Fibroblast of skin of scalp (primary cell): ENCODE measurements around the gene H3-3A.
"Not testable (repeated sequence)": the region's sequence is repeated elsewhere in the genome, so short reads cannot be mapped to it uniquely, and the experiment has no call there.

Experiments used
- DNase-seq: peaks from one replicate; pipeline ENCODE4 v3.0.0-alpha.2; 2013

H3-3A gene

DNA sequence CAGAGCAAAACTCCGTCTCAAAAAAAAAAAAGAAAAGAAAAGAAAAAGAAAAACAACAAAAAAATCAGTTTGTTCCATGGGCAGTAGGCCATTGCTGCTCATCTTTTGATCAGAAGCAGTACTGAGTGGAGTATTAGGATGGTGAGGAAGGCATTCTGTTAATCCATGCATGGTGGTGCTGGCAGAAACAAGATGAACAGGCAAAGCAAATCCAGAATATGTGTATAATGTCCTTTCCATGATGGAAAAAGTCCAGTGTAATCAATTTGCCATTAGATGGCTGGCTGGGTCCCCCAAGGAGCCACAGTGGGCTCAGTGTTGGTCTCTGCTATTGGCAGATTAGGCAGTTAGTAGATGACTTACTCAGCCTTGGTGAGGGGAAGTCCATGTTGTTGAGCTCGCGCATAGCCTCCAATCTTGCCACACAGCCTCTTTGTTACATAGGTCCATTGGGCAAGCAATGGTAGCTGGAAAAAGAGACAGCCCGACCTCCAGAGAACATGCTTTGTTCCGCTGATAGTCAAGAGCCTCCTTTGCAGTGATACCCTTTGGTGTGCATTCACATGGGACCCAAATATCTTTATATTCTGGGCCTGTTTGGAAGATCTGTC is 23.3 kb downstream of the H3-3A start:
- DNase-seq = no peak

DNA sequence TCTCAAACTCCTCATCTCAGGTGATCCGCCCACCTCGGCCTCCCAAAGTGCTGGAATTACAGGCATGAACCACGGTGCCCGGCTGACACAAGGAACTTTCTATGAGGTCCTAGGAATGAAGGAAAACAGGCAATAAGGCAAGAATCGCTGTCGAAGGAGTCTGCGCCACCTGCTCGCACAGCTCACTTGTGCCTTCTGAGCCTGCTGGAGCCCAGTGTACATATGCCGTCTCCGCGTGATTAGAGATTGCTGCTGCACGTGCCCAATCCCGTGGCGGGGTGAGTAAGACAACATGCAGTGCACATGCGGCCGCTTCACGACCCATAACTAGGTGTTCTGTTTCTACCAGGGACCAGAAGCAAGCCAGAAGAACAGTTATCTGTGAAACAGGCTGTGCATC is 24.3 kb downstream of the H3-3A start:
- no peak for DNase-seq

DNA sequence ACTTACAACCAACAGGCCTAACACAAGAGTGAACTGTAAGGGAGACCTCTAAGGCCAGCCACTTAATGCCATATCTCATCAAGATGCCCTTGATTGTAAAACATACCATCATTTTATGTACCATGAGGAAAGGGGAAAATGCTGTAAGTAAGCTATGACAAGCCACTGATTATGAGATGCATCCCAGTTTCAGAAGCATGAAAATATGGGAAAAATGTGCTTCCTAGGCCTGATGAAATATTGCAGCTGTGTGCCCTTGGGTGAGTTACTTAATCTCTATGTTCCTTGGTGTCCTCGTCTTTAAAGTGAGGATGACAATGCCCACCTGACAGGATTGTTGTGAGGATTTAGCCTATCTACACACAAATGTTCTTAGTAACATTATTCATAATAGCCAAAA is 28.9 kb downstream of the H3-3A start:
- DNase-seq = no peak

DNA sequence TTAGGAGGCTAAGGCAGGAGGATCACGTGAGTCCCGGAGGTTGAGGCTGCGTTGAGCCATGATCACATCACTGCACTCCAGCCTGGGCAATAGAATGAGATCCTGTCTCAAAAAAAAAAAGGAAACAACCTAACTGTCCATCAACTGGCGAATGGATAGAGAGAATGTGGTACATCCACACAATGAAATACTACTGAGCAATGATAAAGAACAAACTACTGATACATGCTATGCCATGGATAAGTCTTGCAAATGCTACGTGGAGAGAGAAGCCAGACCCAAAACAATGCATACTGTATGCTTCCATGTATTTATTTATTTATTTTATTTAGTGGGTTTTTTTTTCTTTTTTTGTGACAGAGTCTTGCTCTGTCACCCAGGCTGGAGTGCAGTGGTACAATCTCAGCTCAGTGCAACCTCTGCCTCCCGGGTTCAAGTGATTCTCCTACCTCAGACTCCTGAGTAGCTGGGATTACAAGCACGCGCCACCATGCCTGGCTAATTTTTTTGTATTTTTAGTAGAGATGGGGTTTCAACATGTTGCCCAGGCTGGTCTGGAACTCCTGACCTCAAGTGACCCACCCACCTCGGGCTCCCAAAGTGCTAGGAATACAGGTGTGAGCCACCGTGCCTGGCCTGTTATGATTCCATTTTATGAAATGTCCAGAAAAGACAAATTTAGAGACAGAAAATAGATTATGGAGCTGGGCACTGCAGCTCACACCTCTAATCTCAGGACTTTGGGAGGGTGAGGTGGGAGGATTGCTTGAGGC is 29.7 kb downstream of the H3-3A start:
- DNase-seq = not testable (repeated sequence)

DNA sequence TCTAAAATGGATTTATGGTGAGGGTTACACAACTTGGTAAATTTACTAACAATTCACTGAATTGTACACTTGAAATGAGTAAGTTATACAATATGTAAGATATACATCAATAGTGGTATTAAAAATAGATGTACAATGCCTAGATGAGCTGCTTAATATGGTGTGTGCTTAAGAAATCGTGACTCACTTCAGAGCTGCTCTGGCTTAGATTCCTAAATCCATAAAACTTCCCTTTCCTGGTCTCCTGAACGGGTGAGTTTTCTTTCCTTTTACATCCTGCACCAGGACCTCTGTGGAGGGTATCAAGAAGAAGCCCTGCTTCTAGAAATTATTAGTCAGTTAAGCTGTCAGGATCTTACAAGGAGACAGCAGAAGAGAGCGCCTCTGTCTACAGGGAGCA is 30.4 kb downstream of the H3-3A start:
- no peak for DNase-seq

DNA sequence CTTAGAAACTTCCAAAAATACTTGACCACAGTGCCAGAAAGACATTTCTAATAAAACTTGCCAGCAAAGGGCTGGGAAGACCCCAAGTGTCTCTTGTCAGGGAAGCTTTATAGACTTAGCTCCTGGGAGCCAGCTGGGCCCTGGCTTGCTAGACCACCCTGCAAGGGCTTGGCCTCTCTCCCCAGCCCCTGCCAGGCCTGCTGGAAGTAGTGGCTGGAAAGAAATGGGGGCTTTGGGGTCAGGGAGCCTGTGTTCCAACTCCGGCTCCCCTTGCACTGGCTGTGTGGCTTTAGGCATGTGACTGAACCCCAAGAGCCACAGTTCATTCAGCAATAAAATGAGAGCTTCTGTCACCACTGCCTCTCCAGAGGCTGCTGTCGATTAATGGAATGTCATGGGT is 31.1 kb downstream of the H3-3A start:
- no peak for DNase-seq

DNA sequence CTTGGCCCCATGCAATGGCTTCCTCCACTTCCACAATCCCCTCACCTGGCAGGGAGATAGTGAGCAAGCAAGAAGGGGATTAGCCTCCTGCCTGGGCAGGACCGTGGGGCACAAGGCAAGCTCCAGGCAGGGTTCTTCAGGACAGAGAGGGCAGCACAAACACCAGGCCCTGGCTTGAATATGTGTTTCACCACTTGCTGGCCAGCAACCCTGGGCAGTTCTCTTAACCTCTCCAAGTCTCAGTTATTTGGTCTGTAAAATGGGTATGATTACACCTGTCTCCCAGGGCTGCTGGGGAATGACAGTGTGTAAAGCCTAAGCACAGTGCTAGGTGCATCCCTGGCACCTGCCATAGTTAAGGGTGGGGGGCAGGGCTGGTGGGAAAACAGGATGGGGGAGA is 31.9 kb downstream of the H3-3A start:
- DNase-seq = no peak

DNA sequence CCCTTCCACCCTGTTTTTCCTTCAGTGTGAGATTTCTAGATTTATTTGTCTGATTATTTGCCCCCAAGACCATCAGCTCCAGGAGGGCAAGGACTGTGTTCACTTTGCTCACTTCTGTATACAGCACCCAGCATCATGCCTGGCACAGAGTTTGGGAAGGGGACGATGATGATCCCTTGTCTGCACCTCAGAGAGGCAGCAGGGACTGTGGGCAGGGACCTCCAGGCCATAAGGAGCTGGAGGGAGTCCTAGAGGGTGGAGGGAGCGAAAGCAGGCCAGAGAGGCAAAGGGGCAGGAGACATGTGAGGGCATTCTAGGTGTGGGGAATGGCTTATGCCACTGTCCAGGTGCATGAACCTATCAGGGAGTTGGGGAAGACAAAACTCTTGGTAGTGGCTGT is 32.8 kb downstream of the H3-3A start:
- no peak for DNase-seq

DNA sequence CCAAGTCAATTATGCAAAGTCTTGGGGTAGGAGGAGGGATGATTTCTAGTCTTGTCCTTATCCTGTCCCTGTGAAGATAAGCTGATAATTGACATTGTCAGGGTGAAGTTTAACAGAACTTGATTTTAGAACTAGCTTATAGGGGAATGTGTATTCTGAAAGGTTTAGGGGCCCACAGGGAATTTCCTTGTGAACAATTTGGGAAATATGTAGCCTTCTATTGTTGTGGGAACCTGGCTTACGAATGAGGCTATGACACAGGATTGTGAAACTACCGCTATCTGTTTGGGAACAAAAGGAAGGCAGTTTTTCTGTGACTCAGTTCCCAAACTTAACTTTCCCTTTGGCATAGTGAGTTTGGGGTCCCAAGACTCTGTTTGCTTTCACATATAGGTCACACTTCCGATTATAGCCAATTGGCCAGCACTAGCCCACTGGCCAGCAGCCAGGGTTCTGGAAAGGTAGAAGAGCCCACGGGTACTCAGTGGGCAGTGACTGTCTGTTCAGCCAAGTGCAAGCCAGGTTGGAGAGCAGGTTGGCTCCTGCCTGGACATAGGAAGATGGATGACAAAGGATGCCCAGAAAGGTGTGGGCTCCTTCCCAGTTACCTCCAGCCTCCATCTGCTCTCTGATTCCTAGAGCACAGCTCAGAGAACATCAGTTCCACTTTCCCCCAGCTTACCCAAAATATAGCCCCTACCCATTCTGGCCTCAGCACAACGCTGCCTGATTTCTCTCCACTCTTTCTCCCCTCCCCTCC is 35.5 kb downstream of the H3-3A start:
- peak; percentile 58 for DNase-seq

DNA sequence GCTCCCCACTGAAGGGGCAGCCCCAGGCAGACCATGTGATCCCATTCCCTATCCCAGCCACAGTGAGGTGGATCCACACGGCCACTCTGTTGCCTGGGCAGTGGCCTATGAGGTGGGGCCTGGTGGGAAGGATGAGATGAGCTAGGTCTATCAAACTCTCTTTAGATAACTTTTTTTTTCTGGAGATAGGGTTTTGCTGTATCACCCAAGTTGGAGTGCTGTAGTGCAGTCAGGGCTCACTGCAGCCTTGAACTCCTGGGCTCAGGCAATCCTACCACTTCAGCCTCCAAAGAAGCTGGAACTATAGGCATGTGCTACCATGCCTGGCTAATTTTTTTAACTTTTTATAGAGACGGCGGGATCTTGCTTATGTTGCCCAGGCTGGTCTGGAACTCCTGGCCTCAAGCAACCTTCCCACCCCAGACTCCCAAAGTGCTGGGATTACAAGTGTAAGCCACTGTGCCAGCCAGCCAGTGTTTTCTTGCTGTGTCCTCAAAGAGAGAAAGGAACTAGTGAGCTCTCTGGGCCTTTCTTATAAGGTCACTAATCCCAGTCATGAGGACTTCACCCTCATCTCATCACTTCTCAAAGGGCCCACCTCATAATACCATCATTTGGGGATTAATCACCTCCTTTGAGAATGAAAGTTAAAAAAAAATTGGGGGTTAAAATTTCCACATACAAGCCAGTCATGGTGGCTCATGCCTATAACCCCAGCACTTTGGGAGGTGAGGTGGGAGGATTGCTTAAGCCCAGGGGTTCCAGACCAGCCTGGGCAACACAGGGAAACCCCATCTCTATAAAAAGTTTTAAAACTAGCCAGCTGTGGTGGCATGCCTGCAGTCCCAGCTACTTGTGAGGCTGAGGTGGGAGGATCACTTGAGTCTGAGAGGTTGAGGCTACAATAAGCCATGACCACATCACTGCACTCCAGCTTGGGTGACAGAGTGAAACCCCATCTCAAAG is 36.6 kb downstream of the H3-3A start:
- DNase-seq = no peak

DNA sequence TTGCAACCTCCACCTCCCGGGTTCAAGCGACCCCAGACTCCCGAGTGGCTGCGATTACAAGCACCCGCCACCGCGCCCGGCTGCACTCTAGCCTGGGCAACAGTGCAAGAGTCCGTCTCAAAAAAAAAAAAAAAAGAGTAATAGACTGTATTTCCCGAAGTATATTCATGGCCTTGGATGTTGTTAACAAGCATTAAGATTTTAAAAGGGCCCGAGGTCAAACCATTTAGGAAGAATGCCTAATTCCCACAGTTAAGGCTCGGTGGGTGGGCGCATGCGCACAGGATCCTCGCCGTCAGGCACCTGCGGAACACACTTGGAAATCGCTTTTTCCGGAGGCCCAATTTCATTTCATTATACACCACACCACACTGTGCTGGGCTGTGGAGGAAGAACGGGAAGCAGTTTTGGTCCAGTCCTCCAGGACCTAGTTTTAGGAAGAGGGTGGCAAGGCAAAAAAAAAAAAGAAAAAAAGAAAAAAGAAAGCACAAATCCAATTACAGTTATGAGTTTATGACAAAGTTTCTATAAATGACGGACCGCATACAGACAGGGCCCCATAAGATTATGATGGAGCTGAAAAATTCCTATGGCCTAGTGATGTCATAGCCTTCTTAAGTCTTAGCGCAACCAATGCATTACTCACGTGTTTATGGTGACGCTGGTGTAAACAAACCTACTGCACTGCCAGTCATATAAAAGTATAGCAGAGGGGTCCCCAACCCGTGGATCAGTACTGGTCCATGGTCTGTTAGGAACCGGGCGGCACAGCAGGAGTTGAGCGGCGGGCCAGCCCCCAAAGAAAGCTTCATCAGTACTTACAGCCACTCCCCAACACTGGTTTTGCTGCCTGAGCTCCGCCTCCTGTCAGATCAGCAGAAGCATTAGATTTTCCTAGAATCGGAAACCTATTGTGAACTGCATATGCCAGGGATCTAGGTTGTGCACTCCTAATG is 38.2 kb downstream of the H3-3A start:
- peak; percentile 27 for DNase-seq

DNA sequence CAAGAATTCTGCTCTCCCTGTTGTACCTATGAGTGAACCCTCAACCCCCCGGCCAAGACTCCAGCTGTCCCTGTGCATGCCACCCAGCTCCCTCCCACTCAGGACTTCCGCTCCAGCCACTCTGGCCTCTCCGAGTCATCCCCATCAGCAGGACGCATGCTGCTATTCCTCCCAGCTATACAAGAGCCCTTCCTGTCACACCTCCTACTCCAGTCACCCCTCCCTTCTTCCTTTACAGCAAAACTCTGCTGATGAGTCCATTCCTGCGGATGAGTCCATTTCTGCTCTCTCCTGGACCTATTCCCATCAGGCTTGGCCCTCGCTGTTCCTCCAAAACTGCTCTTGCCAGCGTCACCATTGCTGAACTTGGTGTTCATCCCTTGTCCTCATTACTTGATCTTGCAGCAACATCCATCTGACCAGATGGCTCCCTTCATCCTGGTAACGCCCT is 42.2 kb downstream of the H3-3A start:
- no peak for DNase-seq

DNA sequence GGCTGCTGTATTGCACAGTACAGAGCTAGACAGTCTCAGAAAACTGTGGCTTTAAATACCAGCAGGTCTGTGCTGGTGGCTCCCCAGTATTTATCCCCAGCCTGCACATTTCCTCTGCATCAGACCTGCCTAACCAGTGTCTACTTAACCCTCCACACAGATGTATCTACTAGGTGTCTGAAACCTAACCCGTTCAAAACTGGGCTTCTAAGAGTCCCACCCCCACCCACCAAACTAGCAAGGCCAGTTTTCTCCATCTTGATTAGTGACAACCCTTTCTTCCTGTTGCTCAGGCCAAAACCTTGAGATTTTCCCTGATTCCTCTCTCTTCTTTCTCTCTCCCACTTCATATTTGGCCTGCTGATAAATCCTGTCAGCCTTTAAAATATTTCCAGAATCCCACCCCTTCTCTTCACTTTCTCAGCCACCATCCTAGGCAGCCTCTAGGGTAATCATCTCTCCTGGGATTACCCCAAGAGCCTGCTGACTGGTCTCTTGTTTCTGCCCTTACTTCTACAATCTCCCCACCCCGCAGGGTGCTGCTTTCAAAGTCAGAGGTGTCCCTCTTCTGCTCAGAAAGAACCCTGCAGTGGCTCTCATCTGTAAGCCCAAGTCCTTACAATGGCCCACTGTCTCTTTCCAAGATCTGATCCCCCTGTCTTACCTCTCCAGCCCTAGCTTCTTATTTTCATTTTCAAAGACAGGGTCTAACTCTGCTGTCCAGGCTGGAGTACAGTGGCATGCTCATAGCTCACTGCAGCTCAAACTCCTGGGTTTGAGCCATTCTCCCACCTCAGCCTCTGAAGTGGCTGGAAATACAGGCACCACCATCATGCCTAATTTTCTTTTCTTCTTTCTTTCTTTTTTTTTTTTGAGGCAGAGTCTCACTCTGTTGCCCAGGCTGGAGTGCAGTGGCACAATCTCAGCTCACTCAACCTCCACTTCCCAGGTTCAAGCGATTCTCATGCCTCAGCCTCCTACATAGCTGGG is 45.2 kb downstream of the H3-3A start:
- DNase-seq = no peak

DNA sequence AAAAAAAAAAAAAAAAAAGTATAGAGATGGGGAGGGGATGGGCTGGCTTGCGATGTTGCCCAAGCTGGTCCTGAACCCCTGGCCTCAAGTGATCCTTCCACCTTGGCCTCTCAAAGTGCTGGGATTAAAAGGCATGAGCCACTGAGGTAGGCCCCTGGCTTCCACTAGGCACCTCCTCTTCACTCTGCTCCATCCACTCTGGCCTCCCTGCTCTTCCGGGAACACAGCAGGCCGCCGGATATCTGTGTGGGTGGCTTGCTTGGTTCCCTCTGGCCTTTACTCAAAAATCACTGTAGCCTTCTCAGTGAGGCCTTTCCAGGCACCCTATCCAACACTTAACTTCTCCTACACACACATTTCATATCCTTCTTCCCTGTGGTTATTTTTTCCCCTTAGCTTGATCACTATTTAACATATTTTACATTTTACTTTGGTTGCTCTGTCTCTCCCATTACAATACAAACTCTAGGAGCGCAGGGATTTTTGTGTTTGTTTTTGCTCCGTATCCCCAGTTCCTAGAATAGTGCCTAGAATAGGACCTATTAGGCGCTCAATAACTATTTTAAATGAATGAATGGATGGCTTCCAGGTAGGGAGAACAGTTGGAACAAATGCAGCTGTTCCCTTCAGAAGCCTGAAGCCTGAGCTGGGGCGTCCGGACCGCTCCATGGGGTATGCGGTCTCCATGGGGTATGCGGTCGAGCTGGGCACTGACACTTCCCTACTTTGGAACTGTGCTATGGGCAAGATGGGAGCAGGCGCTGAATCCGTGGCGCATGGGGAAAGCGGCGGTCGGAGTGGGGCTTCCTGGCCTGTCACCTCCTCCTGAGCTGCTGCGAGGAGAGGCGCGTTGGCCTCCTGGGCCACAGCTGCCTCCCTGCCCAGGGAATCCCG is 46.7 kb downstream of the H3-3A start:
- peak; percentile 42 for DNase-seq

DNA sequence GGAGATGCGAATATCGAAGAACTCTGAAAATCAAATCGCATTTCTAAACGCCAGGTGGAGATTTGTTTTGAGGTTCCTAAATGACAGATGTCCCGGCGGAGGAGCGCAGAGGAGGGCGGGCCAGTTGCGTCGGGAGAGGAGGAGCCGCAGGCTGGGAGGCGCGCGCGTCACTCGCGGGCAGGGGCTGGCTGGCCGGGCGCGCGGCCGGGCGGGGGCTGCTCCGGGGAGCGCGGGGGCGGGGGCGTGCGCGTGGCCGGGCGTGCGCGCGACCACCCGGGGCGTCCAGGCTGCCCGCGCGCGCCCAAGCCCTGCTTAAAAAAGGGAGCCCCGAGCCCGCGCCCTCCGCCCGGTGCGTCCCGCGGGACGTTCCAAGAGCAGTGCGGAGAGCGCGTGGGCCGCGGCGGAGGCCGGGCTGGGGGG is 47.3 kb downstream of the H3-3A start:
- peak; percentile 81 for DNase-seq

DNA sequence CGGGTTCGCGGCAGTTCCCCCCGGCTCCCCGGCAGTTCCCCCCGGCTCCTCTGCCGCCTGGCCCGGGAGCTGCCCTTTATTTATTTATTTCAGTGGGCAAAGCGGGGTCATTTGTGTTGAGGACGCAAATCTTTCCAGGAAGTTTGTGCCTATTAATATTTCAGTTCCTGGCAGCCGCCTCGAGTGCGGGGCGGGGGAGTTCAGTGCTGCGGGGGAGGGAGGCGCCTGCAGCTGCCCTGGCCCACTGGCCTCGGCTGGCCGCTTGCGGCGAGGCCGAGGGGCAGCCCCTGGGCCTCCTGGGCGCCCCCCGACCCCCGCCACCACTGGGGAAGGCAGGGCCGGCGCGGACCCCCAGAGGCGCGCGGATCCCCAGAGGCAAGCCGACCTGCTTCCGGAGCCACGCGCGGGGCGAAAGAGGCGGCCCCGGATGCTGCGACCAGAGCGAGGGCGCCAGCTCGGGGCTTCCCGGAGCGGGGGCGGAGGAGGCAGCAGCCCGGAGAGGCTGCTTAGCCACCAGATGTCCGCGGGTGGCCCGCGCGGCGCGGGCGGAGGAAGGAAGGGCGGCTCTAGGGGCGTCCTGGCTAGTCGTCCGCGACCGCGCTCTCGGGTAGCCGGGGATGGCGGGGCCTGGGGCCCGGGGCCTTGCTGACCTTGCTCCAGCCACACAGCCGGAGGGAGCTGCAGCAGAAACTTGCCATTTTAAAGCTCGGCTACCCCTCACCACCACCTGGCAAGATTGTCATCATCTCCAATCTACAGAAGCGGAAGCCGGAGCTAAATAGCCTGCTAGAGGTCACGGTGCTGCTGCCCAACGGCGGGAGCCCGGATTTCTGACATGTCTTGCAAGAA is 48.0 kb downstream of the H3-3A start:
- peak; percentile 50 for DNase-seq

DNA sequence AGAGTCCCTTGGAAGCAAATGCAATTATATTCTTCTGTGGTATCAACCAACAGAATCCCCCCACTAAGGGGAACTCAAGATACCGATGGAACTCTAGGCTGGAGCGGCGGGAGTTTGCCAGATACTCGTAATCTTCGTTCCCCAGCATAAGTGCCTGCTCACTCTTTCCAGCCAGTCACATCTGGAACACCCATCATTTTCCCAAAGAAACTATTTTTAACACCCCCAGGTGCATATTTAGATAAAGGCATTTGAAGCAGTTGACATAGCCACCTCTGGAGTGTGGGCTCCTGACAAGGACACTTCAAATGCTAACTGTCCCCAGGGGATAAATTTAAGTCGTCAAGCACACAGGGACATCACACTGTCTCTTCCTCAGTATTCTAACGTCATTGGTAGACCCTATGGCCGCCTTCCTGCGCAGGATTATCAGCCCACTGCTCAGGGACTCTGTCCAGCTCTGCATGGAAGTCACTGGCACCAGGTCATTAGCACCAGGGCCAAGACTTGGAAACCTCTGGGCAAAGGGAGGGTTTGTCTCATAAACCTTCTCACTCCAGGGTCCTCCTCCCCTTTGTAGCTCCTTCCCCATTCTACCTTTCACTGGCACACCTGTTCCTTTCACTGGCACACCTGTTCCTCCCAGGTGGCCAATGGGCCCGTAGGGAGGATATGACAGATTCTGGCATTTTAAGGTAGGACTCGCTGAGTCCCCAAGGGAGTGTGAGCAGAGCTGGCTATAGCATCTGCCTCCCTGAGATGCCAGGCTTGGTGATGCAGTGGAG is 48.8 kb downstream of the H3-3A start:
- DNase-seq = no peak
